Duodenal mucosa (tissue), 2 donors: ENCODE measurements around the gene TMEM134.

Experiments
- H3K27ac ChIP-seq: one replicate; pipeline ENCODE4 v1.7.0; 2013; ENCODE audit warnings: low read depth, low read length
- H3K27me3 ChIP-seq, 2 donors: one replicate each; pipeline ENCODE4 v1.7.0; 2013; ENCODE audit warnings: low read length in 2 of 2, control low read depth in 1 of 2; ENCODE audit not compliant: insufficient read depth in 2 of 2, control insufficient read depth in 1 of 2
- H3K36me3 ChIP-seq, 2 donors: one replicate each; pipeline ENCODE4 v1.7.0; 2013; ENCODE audit warnings: low read length in 2 of 2, control low read depth in 1 of 2; ENCODE audit not compliant: insufficient read depth in 2 of 2, control insufficient read depth in 1 of 2
- H3K4me1 ChIP-seq, 2 donors: one replicate each; pipeline ENCODE4 v1.7.0; 2013; ENCODE audit warnings: low read length in 2 of 2, control low read depth in 1 of 2; ENCODE audit not compliant: insufficient read depth in 2 of 2, control insufficient read depth in 1 of 2
- H3K4me3 ChIP-seq, 2 donors: one replicate each; pipeline ENCODE4 v1.7.0; 2013; ENCODE audit warnings: low read length in 2 of 2, low read depth in 1 of 2
- H3K9ac ChIP-seq, 2 donors: one replicate each; pipeline ENCODE4 v1.7.0; 2013; ENCODE audit warnings: low read length in 2 of 2, low read depth in 1 of 2
- H3K9me3 ChIP-seq, 2 donors: one replicate each; pipeline ENCODE4 v1.7.0; 2013; ENCODE audit warnings: low read length in 2 of 2, control low read depth in 1 of 2; ENCODE audit not compliant: control insufficient read depth in 1 of 2

The TMEM134 gene

DNA sequence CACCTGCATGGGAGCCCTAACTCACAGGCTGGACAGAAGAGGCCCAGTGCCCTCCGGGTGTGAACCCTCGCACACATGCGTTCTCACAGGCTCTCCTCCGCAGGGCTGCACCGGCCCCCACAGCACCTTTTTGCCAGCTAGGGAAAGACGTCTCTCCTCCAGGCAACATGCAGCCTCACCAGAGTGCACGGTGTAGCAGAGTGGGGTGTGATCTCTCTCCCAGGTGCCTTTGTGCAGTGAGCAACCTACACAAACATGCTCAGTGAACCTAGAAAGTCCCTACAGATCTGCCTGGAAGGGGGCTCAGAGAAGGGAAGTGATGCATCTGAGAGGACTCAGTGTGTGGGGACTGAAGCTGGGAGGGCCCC, 57.3 kb downstream of the TMEM134 start:
- peaks cover 17 to 42% of the 10 kb centered on the region in 2 donors for H3K4me1 ChIP-seq
- no peak overlapping the region for H3K9ac ChIP-seq
- no peak overlapping the region for H3K27ac ChIP-seq
- peaks cover 6 to 15% of the 10 kb centered on the region in 2 donors for H3K27me3 ChIP-seq
- no peaks in the 10 kb centered on the region for H3K36me3 ChIP-seq
- no peaks in the 10 kb centered on the region for H3K9me3 ChIP-seq
- no peak overlapping the region for H3K4me3 ChIP-seq
